PFSK-1 (cell line): ENCODE results near the gene IL1R1.

Experiments
- FOXP2 ChIP-seq: optimal IDR thresholded peaks from 2 replicates; pipeline ENCODE3; 2011; ENCODE audit warnings: borderline replicate concordance, control low read depth, inconsistent platforms; ENCODE audit not compliant: insufficient read depth; ENCODE audit errors: extremely low read length, extremely low read depth
- POLR2AphosphoS5 ChIP-seq: IDR thresholded peaks from 2 replicates; pipeline ENCODE4 v1.6.1; 2012; ENCODE audit warnings: low read depth, mild to moderate bottlenecking, control low read depth, low read length, moderate library complexity
- REST ChIP-seq, 2 experiments: IDR thresholded peaks; 2 replicates each; pipeline versions ENCODE4 v1.6.1 to v1.8.0; 2011 to 2012; ENCODE audit warnings: low read depth in 2 of 2, low read length in 2 of 2, control low read depth in 1 of 2, inconsistent platforms in 1 of 2, mild to moderate bottlenecking in 1 of 2, moderate library complexity in 1 of 2; ENCODE audit not compliant: insufficient read depth in 1 of 2
- SIN3A ChIP-seq: IDR thresholded peaks from 2 replicates; pipeline ENCODE4 v1.6.1; 2012; ENCODE audit warnings: mild to moderate bottlenecking, low read length, moderate library complexity, borderline replicate concordance; ENCODE audit not compliant: insufficient read depth
- TAF1 ChIP-seq: IDR thresholded peaks from 2 replicates; pipeline ENCODE4 v1.6.1; 2012; ENCODE audit warnings: low read length, control low read depth, borderline replicate concordance; ENCODE audit not compliant: insufficient read depth

The IL1R1 gene

GRCh38 chr2:102137138-102137537 is 5.4 kb upstream of the IL1R1 start:
- TF ChIP-seq TAF1 (no peak), REST (IDR thresholded peaks at IDR 0.05; ENCODE audit: insufficient read depth in 1 of 2, low read depth in 2 of 2, low read length in 2 of 2) (no peak), SIN3A (no peak), FOXP2 (no peak), POLR2AphosphoS5 (no peak)

- TF ChIP-seq POLR2AphosphoS5 (no peak), TAF1 (no peak), FOXP2 (no peak), SIN3A (no peak)
Observed at GRCh38 chr2:102138331-102138730, 4.2 kb upstream of the IL1R1 start.

GRCh38 chr2:102139851-102140250 is 2.7 kb upstream of the IL1R1 start:
- TF ChIP-seq FOXP2 (no peak), TAF1 (no peak), REST (IDR thresholded peaks at IDR 0.05; ENCODE audit: insufficient read depth in 1 of 2, low read depth in 2 of 2, low read length in 2 of 2) (no peak), SIN3A (no peak), POLR2AphosphoS5 (no peak)

GRCh38 chr2:102140377-102140776 is 2.2 kb upstream of the IL1R1 start:
- no peak for TF ChIP-seq REST (IDR thresholded peaks at IDR 0.05; ENCODE audit: insufficient read depth in 1 of 2, low read depth in 2 of 2, low read length in 2 of 2)

GRCh38 chr2:102141011-102141943 is 1.3 kb upstream of the IL1R1 start:
- TF ChIP-seq FOXP2 (peak; percentile 9), POLR2AphosphoS5 (no peak), REST (IDR thresholded peaks at IDR 0.05; ENCODE audit: insufficient read depth in 1 of 2, low read depth in 2 of 2, low read length in 2 of 2) (no peak)
